HEK293 (cell line): ENCODE results near the gene HOXC10.
A peak's percentile ranks its signal among the peaks of the same experiment; 100 is the strongest.

Experiments used
- CTCF ChIA-PET: fragments of 350-600 bp; formaldehyde crosslinking; extraction: SDS; loops from one replicate; lab custom pipeline; 2021; ENCODE audit warnings: antibody characterized with exemption; lab: Yijun Ruan, JAX
- POLR2A ChIA-PET: fragments of 300-600 bp; formaldehyde crosslinking; extraction: SDS; loops from one replicate; lab custom pipeline; 2020; ENCODE audit warnings: antibody characterized with exemption, inconsistent platforms; lab: Yijun Ruan, JAX
- H3K27ac ChIP-seq: fragments of 200-500 bp; sonication (Bioruptor generic); 2 replicates; pipeline ENCODE4 v1.5.1; 2014; ENCODE audit warnings: low read depth, low read length, control low read depth, inconsistent platforms; ENCODE audit errors: extremely low read depth
- H3K36me3 ChIP-seq, 2 experiments: fragments of 200-500 bp in 1 of 2; sonication (Bioruptor generic) in 1 of 2; 1 replicate in 1 of 2; 2 replicates in 1 of 2; pipeline ENCODE4 v1.5.1; 2014 to 2017; ENCODE audit warnings: inconsistent platforms in 2 of 2, low read length in 2 of 2; ENCODE audit not compliant: control insufficient read depth in 2 of 2, insufficient read depth in 1 of 2
- H3K4me1 ChIP-seq: fragments of 200-500 bp; sonication (Bioruptor generic); 2 replicates; pipeline ENCODE4 v1.5.1; 2014; ENCODE audit warnings: mild to moderate bottlenecking, low read length, inconsistent platforms; ENCODE audit not compliant: control insufficient read depth, insufficient read depth
- H3K4me3 ChIP-seq: 2 replicates; pipeline ENCODE4 v1.5.1; 2011; ENCODE audit warnings: low read depth, mild to moderate bottlenecking, control low read depth, low read length, moderate library complexity
- H3K9me3 ChIP-seq: fragments of 200-500 bp; sonication (Bioruptor generic); 2 replicates; pipeline ENCODE4 v1.5.1; 2014; ENCODE audit warnings: low read depth, low read length, inconsistent platforms; ENCODE audit not compliant: control insufficient read depth, insufficient read depth
- BCL6B ChIP-seq: fragments of 450-650 bp; formaldehyde crosslinking; IDR thresholded peaks from 2 replicates; pipeline ENCODE4 v1.5.1; 2017; ENCODE audit warnings: missing biosample characterization, missing genetic modification characterization
- KLF10 ChIP-seq: fragments of 450-650 bp; IDR thresholded peaks from 2 replicates; pipeline ENCODE4 v1.5.1; 2018; ENCODE audit warnings: missing biosample characterization, mild to moderate bottlenecking, missing genetic modification characterization
- PRDM2 ChIP-seq: fragments of 450-650 bp; formaldehyde crosslinking; IDR thresholded peaks from 2 replicates; pipeline ENCODE4 v1.5.1; 2016; ENCODE audit warnings: missing biosample characterization, missing genetic modification characterization, borderline replicate concordance
- PRDM4 ChIP-seq: fragments of 450-650 bp; formaldehyde crosslinking; IDR thresholded peaks from 2 replicates; pipeline ENCODE4 v1.5.1; 2017; ENCODE audit warnings: missing biosample characterization, missing genetic modification characterization
- ZBTB1 ChIP-seq: fragments of 450-650 bp; formaldehyde crosslinking; IDR thresholded peaks from 2 replicates; pipeline ENCODE4 v1.5.1; 2016; ENCODE audit warnings: missing biosample characterization, missing genetic modification characterization
- ZNF184 ChIP-seq: fragments of 450-650 bp; IDR thresholded peaks from 2 replicates; pipeline ENCODE4 v1.5.1; 2018; ENCODE audit warnings: missing biosample characterization, mild to moderate bottlenecking, missing genetic modification characterization
- ZNF501 ChIP-seq: fragments of 450-650 bp; formaldehyde crosslinking; IDR thresholded peaks from 2 replicates; pipeline ENCODE4 v1.5.1; 2016; ENCODE audit warnings: missing biosample characterization, missing genetic modification characterization
- ZNF513 ChIP-seq: fragments of 450-650 bp; IDR thresholded peaks from 2 replicates; pipeline ENCODE4 v1.5.1; 2018; ENCODE audit warnings: missing biosample characterization, missing genetic modification characterization
- ZNF518A ChIP-seq: fragments of 450-650 bp; formaldehyde crosslinking; conservative IDR thresholded peaks from 2 replicates; pipeline ENCODE4 v1.5.1; 2016; ENCODE audit warnings: low read depth, missing biosample characterization, missing genetic modification characterization
- ZNF558 ChIP-seq: fragments of 450-650 bp; formaldehyde crosslinking; IDR thresholded peaks from 2 replicates; pipeline ENCODE4 v1.5.1; 2016; ENCODE audit warnings: missing biosample characterization, missing genetic modification characterization
- ZNF626 ChIP-seq: fragments of 450-650 bp; sonication (Bioruptor Pico); formaldehyde crosslinking; IDR thresholded peaks from 2 replicates; pipeline ENCODE4 v1.5.1; 2018; ENCODE audit warnings: missing biosample characterization, missing genetic modification characterization, inconsistent platforms

Gene HOXC10

GRCh38 chr12:54005853-54006558, 21.1 kb downstream of the HOXC10 start (continued):
- TF ChIP-seq BCL6B (tag by site-specific recombination), result no peak
- no peak for TF ChIP-seq ZNF626 (tag by site-specific recombination)
- TF ChIP-seq, all 188 proteins: peak for 39

GRCh38 chr12:54006559-54007220, 21.7 kb downstream of the HOXC10 start:
- Histone ChIP-seq H3K9me3 (no peaks in the 10 kb centered on the region), H3K27ac (peak overlapping the region; percentile 45; the same call in 1 of the 2 replicates), H3K4me1 (peaks cover 37% of the 10 kb centered on the region), H3K36me3 (peaks cover 8 to 15% of the 10 kb centered on the region in 2 experiments; a peak in 2 of 3 replicates), H3K4me3 (no peak overlapping the region)
- no peak for TF ChIP-seq ZNF518A (tag by site-specific recombination)
- no peak for TF ChIP-seq ZNF184 (tag by site-specific recombination)
- no peak for TF ChIP-seq KLF10 (tag by site-specific recombination)
- TF ChIP-seq ZNF501 (tag by site-specific recombination), result no peak
- TF ChIP-seq PRDM4 (tag by site-specific recombination), result peak; percentile 42
- no peak for TF ChIP-seq ZNF558
- ChIA-PET CTCF (interaction anchor here (0.8 to 7.9 kb wide), 19 partner anchors 10 to 373 kb away, joined by 3 to 111 read pairs (median 9); partner anchors contain the start of genes HOXC10, HOXC5, HOXC6 and SMUG1), POLR2A (no interaction called here)

GRCh38 chr12:54007538-54008259, 22.8 kb downstream of the HOXC10 start:
- Histone ChIP-seq H3K9me3 (no peaks in the 10 kb centered on the region), H3K36me3 (peaks cover 4 to 11% of the 10 kb centered on the region in 2 experiments; a peak in 1 of 3 replicates), H3K4me1 (peaks cover 35% of the 10 kb centered on the region), H3K4me3 (no peak overlapping the region), H3K27ac (peak overlapping the region; percentile 57; the same call in 1 of the 2 replicates)
- ChIA-PET CTCF (interaction anchor here (0.5 to 7.9 kb wide), 22 partner anchors 9 to 261 kb away, joined by 3 to 111 read pairs (median 8); partner anchors contain the start of genes HOXC10, HOXC5, HOXC6 and SMUG1), POLR2A (interaction anchor here (0.6 to 2.6 kb wide), 6 partner anchors 7 to 184 kb away, joined by 3 to 39 read pairs (median 10); partner anchors contain the start of gene HOXC9)
- no peak for TF ChIP-seq ZBTB1 (tag by site-specific recombination)
- no peak for TF ChIP-seq ZNF513
- no peak for TF ChIP-seq PRDM2 (tag by site-specific recombination)
